CD4-positive, alpha-beta T cell treated with Interleukin-17A for 4 hours (primary cell): Measurements from ENCODE around the gene TSPO2.
A peak's percentile ranks its signal among the peaks of the same experiment; 100 is the strongest.

ENCODE experiments used
- DNase-seq: peaks from one replicate; pipeline ENCODE4 v3.0.0-alpha.2; 2020; ENCODE audit warnings: mixed read lengths

Gene TSPO2

GRCh38 chr6:41053041-41053440, 10.8 kb downstream of the TSPO2 start, which contains the start of gene APOBEC2:
Gene APOBEC2 (plus strand): TSS chr6:41053202. CDS start chr6:41053348, 146 bp downstream.
- DNase-seq: no peak

DNA sequence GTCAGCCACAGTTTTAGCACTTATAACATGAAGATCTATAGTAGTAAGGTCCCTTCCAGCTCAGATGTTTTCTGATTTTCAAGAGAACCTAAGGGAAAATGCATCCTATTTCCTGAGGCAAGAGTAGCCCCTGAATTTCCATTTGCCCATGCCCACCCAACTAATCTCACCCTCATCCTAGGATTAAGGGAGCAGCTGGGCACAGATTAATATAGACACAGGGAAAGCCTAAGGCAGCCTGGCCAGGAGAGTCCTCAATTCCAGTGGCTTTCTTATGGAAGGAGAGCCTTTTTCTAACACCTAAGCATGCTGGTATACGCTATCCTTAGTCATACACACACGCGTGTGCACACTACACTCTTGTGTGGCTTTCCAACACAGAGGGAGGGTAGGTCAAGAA, 12.2 kb downstream of the TSPO2 start:
- no peak for DNase-seq

DNA sequence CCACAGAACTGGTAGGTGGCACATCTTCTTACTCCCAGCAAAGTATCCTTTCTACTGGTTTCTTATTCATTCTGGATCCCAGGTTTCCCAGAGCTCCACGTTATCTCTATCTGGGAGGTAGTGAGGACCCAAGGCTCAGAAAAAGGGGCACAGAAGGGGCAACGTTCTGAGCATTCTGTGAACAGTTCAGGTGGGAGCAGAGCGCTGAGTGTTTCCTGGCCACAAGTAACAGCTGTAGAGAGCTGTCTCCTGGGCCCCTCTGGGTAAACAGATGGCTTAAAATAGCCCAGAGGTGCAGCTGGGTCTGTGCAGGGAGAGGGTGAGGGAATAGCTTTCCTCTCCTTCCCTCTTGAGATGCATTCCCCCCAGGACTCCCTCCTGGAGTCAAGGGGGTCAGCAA, 12.9 kb downstream of the TSPO2 start:
- no peak for DNase-seq

- DNase-seq: no peak
Observed at GRCh38 chr6:41056768-41057490, 14.7 kb downstream of the TSPO2 start.

DNA sequence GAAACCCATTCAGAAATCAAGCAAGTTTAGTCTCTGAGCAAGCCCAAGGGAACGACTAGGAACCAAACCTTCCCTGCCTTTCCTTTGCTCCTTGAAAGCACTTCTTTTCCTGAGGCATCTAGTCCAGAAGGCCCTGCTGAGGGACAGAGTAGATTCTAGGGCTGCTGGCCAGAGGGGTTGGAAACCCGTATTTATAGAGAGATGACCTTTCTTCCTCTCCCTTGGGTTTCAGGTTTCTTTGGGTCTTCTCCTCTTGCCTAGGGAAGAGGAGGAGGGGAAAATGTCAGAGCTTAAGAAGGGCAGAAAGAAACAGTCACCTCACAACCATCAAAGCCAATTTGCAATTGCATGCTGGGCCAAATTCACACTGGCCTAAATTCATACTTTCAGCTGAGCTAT, 16.5 kb downstream of the TSPO2 start:
- DNase-seq: no peak

GRCh38 chr6:41059556-41059955, 17.3 kb downstream of the TSPO2 start:
- DNase-seq: no peak

- DNase-seq: no peak
Observed at GRCh38 chr6:41061196-41061726, 19.0 kb downstream of the TSPO2 start.

DNA sequence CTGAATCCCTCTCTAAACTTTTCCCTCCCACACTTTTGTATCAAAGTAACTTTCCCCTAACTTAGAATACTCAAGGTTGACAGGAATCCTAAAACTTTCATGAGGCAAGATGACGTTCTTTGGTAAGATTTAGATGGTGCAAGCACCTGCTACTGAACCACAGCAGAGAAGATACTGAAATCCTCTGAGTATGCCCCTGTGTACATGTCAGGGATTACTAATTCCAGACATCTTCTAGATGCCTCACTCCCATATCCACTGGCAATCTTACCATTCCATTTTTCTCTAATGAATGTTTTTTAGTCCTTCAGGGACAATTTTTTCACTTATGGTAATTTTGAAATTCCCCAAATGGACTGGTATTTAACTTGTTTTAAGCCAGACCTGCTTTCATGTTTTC, 19.8 kb downstream of the TSPO2 start:
- no peak for DNase-seq

DNA sequence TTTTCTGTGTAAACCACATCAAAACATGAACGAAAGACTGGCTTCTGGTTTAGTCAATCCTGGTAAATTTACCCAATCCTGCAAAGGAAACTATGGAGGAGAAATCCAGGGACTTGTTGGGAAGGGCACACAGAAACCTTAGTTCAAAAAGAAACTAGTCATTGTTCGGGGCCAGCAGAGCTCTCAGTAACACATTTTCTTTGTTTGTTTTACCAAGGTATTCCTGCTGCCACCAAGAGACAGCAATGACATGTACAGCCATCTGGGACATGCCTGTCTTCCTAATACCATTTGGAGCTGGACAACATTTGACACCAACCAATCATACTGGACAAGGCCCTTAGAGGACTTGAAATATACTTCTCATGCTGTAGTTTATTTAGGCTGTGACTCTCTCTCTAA, 21.6 kb downstream of the TSPO2 start:
- no peak for DNase-seq

DNA sequence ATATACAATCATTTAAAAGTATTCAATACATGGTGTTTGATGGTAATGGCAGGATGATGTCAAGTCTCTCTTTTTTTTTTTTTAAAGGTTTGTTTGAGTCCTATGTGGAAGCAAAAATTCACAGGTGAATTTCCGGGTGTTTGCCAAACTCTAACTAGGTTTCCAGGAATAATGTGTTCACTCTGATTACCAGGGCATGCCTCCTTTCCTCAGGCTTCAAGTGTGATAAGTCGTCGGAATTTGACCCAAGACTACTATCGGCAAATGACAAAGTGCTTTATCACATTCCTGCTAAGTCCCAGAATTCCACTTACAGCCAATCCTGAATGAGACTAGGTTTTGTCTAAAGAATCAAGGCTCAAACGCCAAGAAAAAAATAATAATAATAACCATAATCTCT, 22.6 kb downstream of the TSPO2 start:
- DNase-seq: no peak

DNA sequence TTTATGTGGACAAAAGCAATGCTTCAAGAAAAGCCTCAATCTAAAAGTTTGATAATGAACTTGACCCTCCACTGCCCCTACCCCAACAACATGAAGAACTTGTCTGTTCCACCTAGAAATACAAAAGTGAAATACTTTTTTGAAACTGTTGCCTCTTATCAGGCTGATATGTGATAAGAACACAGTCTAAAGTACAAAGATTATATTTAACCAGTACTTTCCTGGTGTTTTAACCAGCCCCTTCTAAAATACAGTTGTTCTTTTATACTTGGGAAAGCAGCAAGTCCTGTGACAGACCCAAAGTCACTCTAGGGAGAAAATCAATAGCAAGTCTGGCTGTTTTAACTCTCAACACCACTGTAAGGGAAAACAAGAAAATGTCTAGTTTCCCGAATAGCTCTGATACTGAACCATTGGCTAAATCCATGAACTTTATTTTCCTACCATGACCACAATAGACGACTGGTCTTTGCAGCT, 23.3 kb downstream of the TSPO2 start:
- DNase-seq: no peak

DNA sequence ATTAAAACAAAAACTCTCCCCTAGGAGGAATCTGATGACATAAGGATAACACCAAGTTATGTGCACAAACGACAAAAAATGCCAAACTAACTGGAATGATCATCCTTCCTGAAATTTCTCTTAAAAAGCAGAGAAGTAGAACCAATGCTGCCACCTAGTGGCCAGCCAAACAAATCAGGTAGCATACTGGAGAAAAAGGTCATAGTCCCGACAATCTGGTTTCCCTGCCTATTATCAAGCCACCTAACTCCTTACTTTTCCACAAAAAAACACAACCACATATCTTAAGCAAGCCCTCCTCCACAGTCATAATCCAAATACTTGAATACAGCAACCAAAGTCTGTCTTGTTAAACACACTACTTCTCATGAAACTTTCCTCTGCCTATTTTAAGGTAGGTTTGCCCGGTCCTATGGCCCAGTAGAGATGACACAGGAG, 24.6 kb downstream of the TSPO2 start:
- DNase-seq: peak; percentile 83

DNA sequence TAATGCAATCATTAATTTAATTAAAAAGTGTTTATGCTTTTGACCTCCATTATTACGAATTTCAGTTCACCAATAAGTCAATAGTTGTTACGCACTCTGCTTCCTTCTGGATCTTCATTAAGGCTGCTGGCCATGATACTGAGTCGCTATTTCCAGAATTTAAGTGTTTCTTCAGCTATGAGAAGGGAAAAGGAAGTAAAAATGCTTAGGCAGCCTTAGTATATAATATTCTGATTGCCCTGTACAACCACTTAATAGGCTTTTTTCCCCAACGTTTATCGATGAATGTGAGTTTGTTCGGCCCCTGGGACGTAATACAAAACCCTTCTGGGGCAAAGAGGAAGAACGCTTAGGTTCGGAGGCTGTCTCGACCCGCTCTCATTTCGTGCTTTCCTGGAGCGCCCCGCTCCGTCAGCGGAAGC, 29.2 kb downstream of the TSPO2 start:
- peak; percentile 75 for DNase-seq

GRCh38 chr6:41071923-41072835, 29.9 kb downstream of the TSPO2 start, which contains the start of gene OARD1:
Gene OARD1 (minus strand): TSS chr6:41072356. CDS start chr6:41071634, 722 bp downstream.
- DNase-seq: peak; percentile 100

DNA sequence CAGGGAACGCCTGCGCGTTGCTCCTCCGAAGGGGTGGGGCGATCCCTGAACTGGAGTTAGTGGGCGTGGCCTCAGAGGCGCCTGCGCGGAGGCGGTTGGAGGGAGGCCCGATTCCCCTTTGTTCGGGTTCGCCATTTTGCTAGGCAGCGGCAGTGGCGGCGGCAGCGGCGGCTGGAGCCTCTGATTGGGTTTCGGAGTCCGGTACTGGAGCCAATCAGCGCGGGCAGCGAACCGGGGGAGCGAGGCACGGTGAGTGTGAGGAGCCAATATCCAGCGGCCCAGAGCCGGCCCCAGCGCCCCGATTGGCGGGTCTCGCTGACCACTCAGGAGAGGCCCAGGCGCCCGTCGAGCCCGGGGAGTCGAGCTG, 30.6 kb downstream of the TSPO2 start, which contains the start of gene NFYA:
NFYA (plus strand) TSS at position 139 of the 367 bp plus-strand sequence. CDS start 6,116 bp downstream, outside the sequence.
- peak; percentile 100 for DNase-seq

DNA sequence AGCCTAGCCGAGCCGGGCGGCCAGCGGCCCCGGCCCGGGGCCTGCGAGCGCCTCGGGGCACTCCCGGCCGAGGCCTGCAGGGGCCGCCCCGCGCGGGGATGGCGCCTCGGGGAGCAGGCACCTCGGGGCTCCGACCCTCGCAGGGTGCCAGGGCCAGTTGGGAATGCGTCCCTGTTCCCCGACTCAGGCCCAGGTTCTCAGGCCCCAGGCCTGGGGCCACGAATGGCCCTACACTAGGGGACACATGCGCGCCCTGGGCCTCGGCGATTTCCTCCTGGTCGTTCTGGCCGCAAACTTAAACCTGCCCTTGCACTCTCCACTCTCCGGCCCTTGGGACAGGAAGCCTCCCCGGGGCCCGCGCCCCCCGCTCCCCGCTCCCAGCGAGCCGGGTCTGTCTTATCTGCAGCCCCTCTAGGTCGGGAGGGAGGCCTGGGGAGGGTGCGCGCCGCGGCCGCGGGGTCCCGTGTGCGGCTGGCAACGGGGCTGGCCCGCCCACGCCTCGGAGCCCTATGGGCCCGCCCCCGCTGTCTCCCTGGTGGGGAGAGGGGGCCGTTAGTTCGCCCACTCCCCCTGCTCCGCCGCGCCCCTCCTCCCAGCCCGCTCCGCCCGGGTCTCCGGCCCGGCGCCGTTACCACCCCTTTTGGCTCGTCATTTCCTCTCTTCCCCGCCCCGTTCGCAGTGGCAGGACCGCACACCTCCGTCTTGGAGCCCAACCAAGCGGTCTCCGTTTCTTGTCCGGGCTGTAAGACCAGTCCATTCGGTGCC, 31.1 kb downstream of the TSPO2 start:
- peak; percentile 86 for DNase-seq

DNA sequence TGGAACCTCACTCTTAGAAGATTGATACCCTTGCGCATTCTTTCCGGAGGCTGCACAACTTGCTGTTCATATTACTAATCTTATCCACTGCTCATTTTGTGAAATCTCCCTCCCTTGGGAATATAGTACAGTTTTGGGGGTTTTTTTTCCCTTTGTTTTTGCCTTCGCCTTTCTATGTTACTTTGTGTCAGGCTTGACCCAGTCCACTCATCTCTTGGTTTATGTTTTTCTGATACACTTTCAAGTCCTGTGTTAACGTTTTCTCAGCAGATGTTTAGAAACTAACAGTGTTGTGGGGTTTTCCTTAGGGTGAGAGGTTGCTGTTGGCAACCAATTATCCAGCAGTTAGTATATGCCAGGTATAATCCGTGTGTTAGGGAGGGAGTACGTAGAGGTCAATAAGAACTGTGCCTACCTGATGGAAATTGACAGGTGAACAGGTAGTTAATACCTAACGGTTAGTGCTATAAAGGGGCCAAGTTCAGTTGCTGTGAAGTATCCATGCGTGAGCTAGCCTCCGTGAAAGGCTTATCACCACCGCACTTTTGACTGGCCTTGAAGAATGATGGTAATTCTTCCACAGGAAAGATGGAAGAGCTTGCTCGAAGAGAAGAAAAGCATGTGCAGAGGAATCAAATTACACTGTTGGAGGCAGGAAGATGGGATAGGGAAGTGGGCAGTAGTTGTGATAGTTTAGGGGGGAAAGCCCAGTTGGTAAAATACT, 31.9 kb downstream of the TSPO2 start:
- DNase-seq: no peak

- no peak for DNase-seq
Observed at GRCh38 chr6:41074692-41075436, 32.6 kb downstream of the TSPO2 start.

DNA sequence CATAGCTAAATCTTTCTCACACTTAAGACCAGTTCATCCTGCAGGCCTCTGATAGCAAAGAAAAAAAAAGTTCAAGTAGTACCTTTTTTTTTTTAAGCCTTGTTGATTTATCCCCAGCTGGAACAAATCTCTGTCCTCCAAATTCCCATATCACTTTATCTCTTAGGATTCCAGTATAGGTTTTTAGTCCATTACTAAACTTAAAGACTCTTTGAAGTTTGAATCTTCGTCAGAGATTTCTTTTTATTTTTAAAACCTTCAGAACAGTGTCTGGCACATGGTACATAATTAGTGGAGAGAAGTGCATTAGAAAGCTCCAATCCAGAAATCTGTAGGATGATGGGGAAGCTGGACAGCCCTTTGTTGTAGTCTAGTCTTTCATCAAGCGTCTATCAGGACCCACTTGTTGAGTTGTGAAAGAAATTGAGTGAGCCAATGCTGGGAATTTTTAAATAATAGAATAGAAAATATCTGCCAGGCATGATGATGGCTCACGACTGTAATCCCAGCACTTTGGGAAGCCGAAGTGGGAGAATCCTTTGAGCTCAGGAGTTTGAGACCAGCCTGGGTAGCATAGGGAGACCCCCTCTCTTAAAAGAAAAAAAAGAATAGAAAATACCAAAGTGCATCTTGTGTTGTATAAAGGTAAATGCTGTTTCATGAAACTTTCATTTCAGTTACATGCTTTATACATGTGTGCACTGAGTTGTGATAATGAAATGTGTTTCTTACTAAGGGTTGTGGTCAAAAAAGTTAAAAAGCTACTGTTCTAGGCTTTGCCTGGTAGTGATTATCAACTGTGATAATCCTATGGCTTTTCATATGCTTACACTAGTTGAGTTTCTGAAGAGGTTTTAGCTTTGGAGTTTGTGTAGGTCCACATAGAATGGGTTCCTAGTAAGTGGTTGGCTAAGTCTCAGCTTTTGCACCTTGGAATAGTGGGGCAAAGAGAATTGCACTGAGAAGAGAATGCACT, 33.7 kb downstream of the TSPO2 start:
- no peak for DNase-seq

DNA sequence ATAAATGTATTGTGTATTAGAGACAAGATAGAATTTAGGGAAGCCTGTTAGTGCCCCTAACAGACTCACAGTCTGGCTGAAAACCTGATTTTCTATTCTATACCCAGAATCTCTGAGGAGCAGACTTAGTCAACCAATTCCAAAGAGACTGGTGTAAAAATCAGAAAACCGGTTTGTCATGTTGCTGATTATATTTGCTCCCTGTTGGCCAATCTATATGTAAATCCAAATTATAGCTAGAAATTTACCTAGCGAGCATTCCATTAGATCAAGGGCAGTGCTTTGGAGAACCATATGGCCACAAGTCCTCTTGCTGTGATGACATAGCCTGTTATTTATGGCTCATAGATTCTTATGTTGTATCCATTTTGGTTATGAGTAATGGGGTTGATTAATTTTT, 35.3 kb downstream of the TSPO2 start:
- DNase-seq: no peak
